ENCODE measurements around the gene PCNX2. TPM values are rescaled to one million over a fixed set of nuclear protein-coding genes. Genes with fewer than 3 reads are reported as not detected.
A peak's percentile ranks its signal among the peaks of the same experiment; 100 is the strongest.

Gene PCNX2
- polyA plus RNA-seq, 3 donors = 0.29 to 7.9 (median 0.62) TPM

DNA sequence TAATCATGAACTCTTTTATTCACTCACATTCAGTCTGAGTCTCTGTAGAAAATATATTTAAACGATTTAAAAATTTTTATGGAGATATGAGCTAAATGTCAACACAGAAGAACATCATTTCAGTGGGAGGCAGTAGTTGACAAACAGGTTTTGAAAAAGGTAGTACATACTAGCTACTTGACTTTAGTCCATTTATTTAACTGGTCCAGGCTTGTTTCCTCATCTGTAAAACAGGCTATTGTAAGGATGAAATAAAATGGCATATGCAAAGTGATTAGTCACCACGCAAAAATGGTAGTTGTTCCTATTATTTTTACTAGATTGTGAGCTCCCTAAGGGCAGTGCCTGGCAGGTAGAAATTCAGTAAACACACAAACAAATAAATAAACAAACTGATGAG lies 270.0 kb downstream of the PCNX2 start:
- no peak overlapping the region for H3K4me2 ChIP-seq (replicated peaks; ENCODE audit: extremely low read depth, low read length, poor library complexity, severe bottlenecking)
- no peak overlapping the region for H3K27ac ChIP-seq (ENCODE audit: low read depth in 1 of 2, low read length in 2 of 2)
- no peak for DNase-seq
- no peaks in the 10 kb centered on the region for H3K79me2 ChIP-seq (ENCODE audit: insufficient read depth, low read length)
- no peak overlapping the region for H3K4me3 Mint-ChIP-seq
- H3K9me3 Mint-ChIP-seq = no peaks in the 10 kb centered on the region
- no peaks in the 10 kb centered on the region for H3K36me3 ChIP-seq (replicated peaks in 1 of 2; ENCODE audit: control insufficient read depth in 1 of 2, insufficient read depth in 2 of 2, low read length in 2 of 2)
- H3K27me3 ChIP-seq (ENCODE audit: control insufficient read depth in 2 of 2, insufficient read depth in 2 of 2, low read length in 2 of 2) = no peaks in the 10 kb centered on the region
- H3K4me1 ChIP-seq (ENCODE audit: control insufficient read depth in 1 of 2, insufficient read depth in 2 of 2, low read length in 2 of 2) = peaks cover 3% of the 10 kb centered on the region in 2 donors
- WGBS (ENCODE audit: insufficient coverage) = no CpG with 5 or more reads among the region's 2 CpGs
- no peak overlapping the region for H3K4me3 ChIP-seq (replicated peaks in 1 of 3; ENCODE audit: low read depth in 2 of 3, low read length in 3 of 3)
- no peaks in the 10 kb centered on the region for H4K20me1 ChIP-seq (ENCODE audit: insufficient read depth, low read length)
- H3K36me3 Mint-ChIP-seq = peaks cover 0 to 2% of the 10 kb centered on the region in 2 donors
- no peak overlapping the region for H3K27ac Mint-ChIP-seq
- intact Hi-C loops (cut with micrococcal nuclease) = no loop called here
- TF ChIP-seq, protein P1, sequence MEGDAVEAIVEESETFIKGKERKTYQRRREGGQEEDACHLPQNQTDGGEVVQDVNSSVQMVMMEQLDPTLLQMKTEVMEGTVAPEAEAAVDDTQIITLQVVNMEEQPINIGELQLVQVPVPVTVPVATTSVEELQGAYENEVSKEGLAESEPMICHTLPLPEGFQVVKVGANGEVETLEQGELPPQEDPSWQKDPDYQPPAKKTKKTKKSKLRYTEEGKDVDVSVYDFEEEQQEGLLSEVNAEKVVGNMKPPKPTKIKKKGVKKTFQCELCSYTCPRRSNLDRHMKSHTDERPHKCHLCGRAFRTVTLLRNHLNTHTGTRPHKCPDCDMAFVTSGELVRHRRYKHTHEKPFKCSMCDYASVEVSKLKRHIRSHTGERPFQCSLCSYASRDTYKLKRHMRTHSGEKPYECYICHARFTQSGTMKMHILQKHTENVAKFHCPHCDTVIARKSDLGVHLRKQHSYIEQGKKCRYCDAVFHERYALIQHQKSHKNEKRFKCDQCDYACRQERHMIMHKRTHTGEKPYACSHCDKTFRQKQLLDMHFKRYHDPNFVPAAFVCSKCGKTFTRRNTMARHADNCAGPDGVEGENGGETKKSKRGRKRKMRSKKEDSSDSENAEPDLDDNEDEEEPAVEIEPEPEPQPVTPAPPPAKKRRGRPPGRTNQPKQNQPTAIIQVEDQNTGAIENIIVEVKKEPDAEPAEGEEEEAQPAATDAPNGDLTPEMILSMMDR (IDR thresholded peaks at IDR 0.05) = no peak
- H3K9ac ChIP-seq (ENCODE audit: insufficient read depth, low read length, poor library complexity, severe bottlenecking) = no peak overlapping the region
- H3K27me3 Mint-ChIP-seq (ENCODE audit: low read depth in 3 of 3) = peaks cover 0 to 2% (median 0%) of the 10 kb centered on the region in 3 donors
- H3K9me3 ChIP-seq (replicated peaks in 1 of 2; ENCODE audit: control insufficient read depth in 1 of 2, insufficient read depth in 1 of 2, low read length in 2 of 2) = no peaks in the 10 kb centered on the region
- H2AFZ ChIP-seq (ENCODE audit: insufficient read depth, low read depth, low read length, poor library complexity, severe bottlenecking) = no peak overlapping the region
- peaks cover 17% of the 10 kb centered on the region for H3K4me1 Mint-ChIP-seq

DNA sequence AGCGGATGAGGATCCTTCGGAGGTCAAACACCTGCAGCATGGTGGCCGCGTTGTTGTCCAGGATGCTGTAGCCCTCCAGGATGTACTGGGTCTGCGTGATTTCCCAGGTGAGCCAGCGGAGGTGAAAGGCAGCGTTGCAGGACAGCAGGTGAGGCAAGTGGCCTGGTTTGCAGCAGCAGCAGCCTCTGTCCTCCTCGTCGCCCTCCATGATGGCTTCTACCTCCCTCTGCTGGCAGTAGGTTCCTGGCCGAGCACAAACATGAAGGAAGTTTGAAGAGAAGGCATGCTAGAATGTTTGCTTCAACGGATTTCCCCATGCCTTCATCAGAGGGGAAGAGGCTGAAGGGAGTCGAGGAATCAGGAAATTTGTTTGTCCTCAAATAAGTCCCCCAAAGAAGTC lies 270.4 kb downstream of the PCNX2 start:
- Mint-ChIP-seq H3K4me1 (peaks cover 21% of the 10 kb centered on the region), H3K27ac (no peak overlapping the region), H3K9me3 (no peaks in the 10 kb centered on the region), H3K36me3 (peaks cover 0 to 2% of the 10 kb centered on the region in 2 donors), H3K4me3 (no peak overlapping the region), H3K27me3 (ENCODE audit: low read depth in 3 of 3) (peaks cover 0 to 2% (median 0%) of the 10 kb centered on the region in 3 donors)
- no peaks in the 10 kb centered on the region for H3K36me3 ChIP-seq (replicated peaks in 1 of 2; ENCODE audit: control insufficient read depth in 1 of 2, insufficient read depth in 2 of 2, low read length in 2 of 2)
- TF ChIP-seq, protein P1 (IDR thresholded peaks at IDR 0.05) = peak; percentile 16
- no peaks in the 10 kb centered on the region for H4K20me1 ChIP-seq (ENCODE audit: insufficient read depth, low read length)
- WGBS (ENCODE audit: insufficient coverage) = 76% methylated on average over 10 of the region's 12 CpGs
- DNase-seq = no peak
- intact Hi-C loops (cut with micrococcal nuclease) = no loop called here
- no peaks in the 10 kb centered on the region for H3K9me3 ChIP-seq (replicated peaks in 1 of 2; ENCODE audit: control insufficient read depth in 1 of 2, insufficient read depth in 1 of 2, low read length in 2 of 2)
- H3K79me2 ChIP-seq (ENCODE audit: insufficient read depth, low read length) = no peaks in the 10 kb centered on the region
- no peak overlapping the region for H3K4me3 ChIP-seq (replicated peaks in 1 of 3; ENCODE audit: low read depth in 2 of 3, low read length in 3 of 3)
- H3K27ac ChIP-seq (ENCODE audit: low read depth in 1 of 2, low read length in 2 of 2) = no peak overlapping the region
- peaks cover 7% of the 10 kb centered on the region in 2 donors for H3K4me1 ChIP-seq (ENCODE audit: control insufficient read depth in 1 of 2, insufficient read depth in 2 of 2, low read length in 2 of 2)
- no peak overlapping the region for H3K9ac ChIP-seq (ENCODE audit: insufficient read depth, low read length, poor library complexity, severe bottlenecking)
- no peak overlapping the region for H2AFZ ChIP-seq (ENCODE audit: insufficient read depth, low read depth, low read length, poor library complexity, severe bottlenecking)
- no peak overlapping the region for H3K4me2 ChIP-seq (replicated peaks; ENCODE audit: extremely low read depth, low read length, poor library complexity, severe bottlenecking)
- H3K27me3 ChIP-seq (ENCODE audit: control insufficient read depth in 2 of 2, insufficient read depth in 2 of 2, low read length in 2 of 2) = no peaks in the 10 kb centered on the region

All from CD14-positive monocyte (primary cell).